Measurements from ENCODE around the gene FAM234B.

GRCh38 chr12:13093848-13094220 is 49.7 kb downstream of the FAM234B start:
- TF ChIP-seq FOXA1 (IDR thresholded peaks at IDR 0.05) (no peak), NFRKB (IDR thresholded peaks at IDR 0.05) (no peak), SP1 (IDR thresholded peaks at IDR 0.05) (no peak), FOXK2 (IDR thresholded peaks at IDR 0.05) (no peak), TARDBP (IDR thresholded peaks at IDR 0.05) (no peak), ZNF384 (IDR thresholded peaks at IDR 0.05) (no peak), FOXM1 (IDR thresholded peaks at IDR 0.05; ENCODE audit: borderline replicate concordance) (no peak), ELF4 (IDR thresholded peaks at IDR 0.05) (no peak), SUZ12 (IDR thresholded peaks at IDR 0.05) (no peak)

Measured in HEK293T (cell line).